HCT116 (cell line): ENCODE results near the gene RRAD.

Source experiments
- CTCF ChIP-seq, 3 experiments: fragments of 200-600 bp in 1 of 3; sonication (generic) in 1 of 3; IDR thresholded peaks in 2 of 3; conservative IDR thresholded peaks in 1 of 3; 2 replicates each; pipeline ENCODE4 v1.5.1; 2012 to 2017; ENCODE audit warnings: low read depth in 2 of 3, low read length in 2 of 3, antibody characterized with exemption in 1 of 3, borderline replicate concordance in 1 of 3, control low read depth in 1 of 3, mild to moderate bottlenecking in 1 of 3, mixed read lengths in 1 of 3, mixed run types in 1 of 3, moderate library complexity in 1 of 3; ENCODE audit not compliant: insufficient read depth in 1 of 3
- ELF1 ChIP-seq: IDR thresholded peaks from 2 replicates; pipeline ENCODE4 v1.6.1; 2012; ENCODE audit warnings: low read depth, borderline replicate concordance
- EZH2 ChIP-seq: fragments of 200-600 bp; sonication (generic); IDR thresholded peaks from 2 replicates; pipeline ENCODE4 v1.6.1; 2017; ENCODE audit warnings: antibody characterized with exemption, mixed run types
- EZH2phosphoT487 ChIP-seq: fragments of 200-600 bp; IDR thresholded peaks from 2 replicates; pipeline ENCODE4 v1.6.1; 2018; ENCODE audit warnings: antibody characterized with exemption, borderline replicate concordance
- POLR2A ChIP-seq: IDR thresholded peaks from 2 replicates; pipeline ENCODE4 v1.7.0; 2011; ENCODE audit warnings: borderline replicate concordance; ENCODE audit not compliant: insufficient read depth, insufficient read length; ENCODE audit errors: extremely low read depth
- YY1 ChIP-seq: IDR thresholded peaks from 2 replicates; pipeline ENCODE4 v1.6.1; 2011; ENCODE audit warnings: low read length, low read depth, moderate library complexity, mild to moderate bottlenecking; ENCODE audit not compliant: insufficient replicate concordance; ENCODE audit errors: extremely low read depth
- ZFX ChIP-seq: fragments of 450-650 bp; IDR thresholded peaks from 2 replicates; pipeline ENCODE4 v1.6.1; 2017

DNA sequence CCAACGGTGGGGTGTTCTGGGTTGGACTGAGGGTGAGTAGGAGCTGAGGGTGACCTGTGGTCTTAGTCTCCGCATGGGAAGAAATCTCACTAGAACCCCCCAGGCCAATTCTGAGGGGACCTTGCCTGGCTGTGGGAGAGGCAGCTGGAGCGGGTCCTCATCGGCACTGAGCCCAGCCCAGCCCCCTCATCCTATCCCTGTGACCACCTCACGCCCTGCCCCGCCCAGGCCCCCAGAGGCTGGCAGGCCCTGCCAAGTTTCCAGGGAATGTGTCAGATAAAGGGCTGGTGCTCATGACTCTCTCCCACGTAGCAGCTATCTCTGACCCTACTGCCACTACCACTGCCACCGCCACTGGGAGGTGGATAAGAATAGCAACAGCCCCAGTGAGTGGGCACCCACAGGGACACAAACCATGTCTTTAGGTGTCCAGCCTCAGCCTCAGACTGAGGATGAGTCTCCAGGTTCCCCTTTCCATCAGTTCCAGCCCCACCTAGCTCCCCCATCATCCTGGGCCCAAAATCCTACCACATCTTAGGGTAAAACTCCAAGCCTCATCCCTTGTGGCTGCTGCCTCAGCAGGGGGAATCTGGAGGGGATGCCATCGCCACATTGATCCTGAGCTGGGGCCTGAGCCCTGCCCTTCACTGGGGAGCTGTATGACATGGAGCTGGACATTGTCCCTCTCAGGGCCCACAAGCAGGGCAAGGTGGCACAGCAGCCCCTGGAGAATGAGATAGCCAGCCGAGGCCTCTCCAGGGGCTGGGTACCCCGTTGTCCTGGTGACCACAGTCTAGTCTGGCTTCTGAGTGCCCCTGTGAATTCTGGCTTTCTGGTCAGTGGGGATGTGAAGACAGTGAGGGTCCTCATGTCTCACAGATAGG is 21.5 kb downstream of the RRAD start:
- TF ChIP-seq CTCF (IDR thresholded peaks at IDR 0.05 in 2 of 3, conservative IDR thresholded peaks at IDR 0.05 in 1 of 3; ENCODE audit: borderline replicate concordance in 1 of 3, insufficient read depth in 1 of 3, low read depth in 2 of 3, low read length in 2 of 3): no peak
- no peak for TF ChIP-seq ELF1
- TF ChIP-seq POLR2A: no peak
- no peak for TF ChIP-seq YY1
- no peak for TF ChIP-seq EZH2
- TF ChIP-seq ZFX: no peak
- TF ChIP-seq EZH2phosphoT487: no peak
